Mesothelial cell of epicardium (in vitro differentiated cells): ENCODE results near the gene CPXM2. TPM values are rescaled to one million over a fixed set of nuclear protein-coding genes. Genes with fewer than 3 reads are reported as not detected.

Experiments
- DNase-seq, 2 experiments: peaks; one replicate each; pipeline ENCODE4 v3.0.0; 2021; ENCODE audit warnings: low spot score in 2 of 2; ENCODE audit not compliant: unreplicated experiment in 2 of 2
- H3K27ac Mint-ChIP-seq: 2 replicates; pipeline ENCODE4 v1.8.0; 2021; ENCODE audit warnings: mixed read lengths
- H3K27me3 Mint-ChIP-seq: 2 replicates; pipeline ENCODE4 v1.8.0; 2021; ENCODE audit warnings: low read depth, mixed read lengths
- H3K36me3 Mint-ChIP-seq: 2 replicates; pipeline ENCODE4 v1.8.0; 2021; ENCODE audit warnings: mixed read lengths
- H3K4me1 Mint-ChIP-seq: 2 replicates; pipeline ENCODE4 v1.8.0; 2021; ENCODE audit warnings: mixed read lengths
- H3K4me3 Mint-ChIP-seq: 2 replicates; pipeline ENCODE4 v1.8.0; 2021; ENCODE audit warnings: mild to moderate bottlenecking, moderate library complexity, mixed read lengths
- H3K9me3 Mint-ChIP-seq: 2 replicates; pipeline ENCODE4 v1.8.0; 2021; ENCODE audit warnings: mixed read lengths
- total RNA-seq: library from RNA; stranded (reverse); gene quantifications from 3 replicates; pipeline ENCODE4 v1.2.1, GENCODE V29; 2021
- TF ChIP-seq, protein P1 (sequence below): fragments of 200-600 bp; sonication (generic); IDR thresholded peaks from one replicate; pipeline ENCODE4 v1.5.0; 2021; ENCODE audit warnings: antibody characterized with exemption; ENCODE audit not compliant: unreplicated experiment

Gene CPXM2
- total RNA-seq, 1 donor from 2014 or later = 0.92 TPM

DNA sequence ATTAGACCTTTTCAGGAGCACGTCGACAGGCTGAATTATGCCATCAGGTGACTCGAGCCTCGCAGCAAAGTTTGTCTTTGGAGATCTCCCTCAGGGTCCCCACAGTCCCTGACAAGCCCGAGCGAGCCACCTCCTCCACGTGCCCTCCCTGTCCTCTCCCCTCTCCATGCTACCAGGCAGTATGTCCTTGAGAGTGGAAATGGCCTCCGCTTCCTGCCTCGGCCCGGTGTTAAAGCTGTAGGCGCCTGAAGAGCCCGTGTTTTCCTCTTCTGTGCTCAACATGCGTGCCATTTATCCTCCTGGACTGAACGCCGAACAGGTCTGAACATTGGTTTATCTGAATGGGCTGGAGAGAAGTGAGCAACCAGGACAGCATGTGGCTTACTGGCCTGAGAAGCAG, 142.9 kb downstream of the CPXM2 start:
- H3K36me3 Mint-ChIP-seq = no peaks in the 10 kb centered on the region
- H3K4me3 Mint-ChIP-seq = no peak overlapping the region
- DNase-seq = no peak
- H3K9me3 Mint-ChIP-seq = peaks cover 15% of the 10 kb centered on the region
- H3K27me3 Mint-ChIP-seq = peaks cover 12% of the 10 kb centered on the region
- TF ChIP-seq, protein P1, sequence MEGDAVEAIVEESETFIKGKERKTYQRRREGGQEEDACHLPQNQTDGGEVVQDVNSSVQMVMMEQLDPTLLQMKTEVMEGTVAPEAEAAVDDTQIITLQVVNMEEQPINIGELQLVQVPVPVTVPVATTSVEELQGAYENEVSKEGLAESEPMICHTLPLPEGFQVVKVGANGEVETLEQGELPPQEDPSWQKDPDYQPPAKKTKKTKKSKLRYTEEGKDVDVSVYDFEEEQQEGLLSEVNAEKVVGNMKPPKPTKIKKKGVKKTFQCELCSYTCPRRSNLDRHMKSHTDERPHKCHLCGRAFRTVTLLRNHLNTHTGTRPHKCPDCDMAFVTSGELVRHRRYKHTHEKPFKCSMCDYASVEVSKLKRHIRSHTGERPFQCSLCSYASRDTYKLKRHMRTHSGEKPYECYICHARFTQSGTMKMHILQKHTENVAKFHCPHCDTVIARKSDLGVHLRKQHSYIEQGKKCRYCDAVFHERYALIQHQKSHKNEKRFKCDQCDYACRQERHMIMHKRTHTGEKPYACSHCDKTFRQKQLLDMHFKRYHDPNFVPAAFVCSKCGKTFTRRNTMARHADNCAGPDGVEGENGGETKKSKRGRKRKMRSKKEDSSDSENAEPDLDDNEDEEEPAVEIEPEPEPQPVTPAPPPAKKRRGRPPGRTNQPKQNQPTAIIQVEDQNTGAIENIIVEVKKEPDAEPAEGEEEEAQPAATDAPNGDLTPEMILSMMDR = no peak
- no peak overlapping the region for H3K27ac Mint-ChIP-seq
- H3K4me1 Mint-ChIP-seq = peaks cover 5% of the 10 kb centered on the region

DNA sequence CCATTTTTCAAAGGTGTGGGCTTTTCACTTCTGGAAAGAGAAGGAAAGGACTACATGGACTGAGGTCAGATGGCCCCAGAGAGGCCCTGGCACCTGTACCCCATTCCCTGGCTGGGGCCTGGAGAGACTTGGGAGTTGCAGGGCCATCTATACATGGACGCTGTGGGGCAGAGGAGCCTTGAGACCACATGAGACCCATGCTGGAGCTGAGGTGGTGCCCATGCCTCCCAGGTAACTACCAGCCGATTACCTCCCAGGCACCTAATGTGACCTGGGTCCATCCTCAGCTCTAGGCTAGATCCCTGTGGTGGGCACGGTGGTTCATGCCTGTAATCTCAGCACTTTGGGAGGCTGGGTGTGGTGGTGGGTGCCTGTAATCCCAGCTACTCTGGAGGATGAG, 144.2 kb downstream of the CPXM2 start:
- TF ChIP-seq, protein P1 = no peak
- H3K36me3 Mint-ChIP-seq = no peaks in the 10 kb centered on the region
- DNase-seq = no peak
- H3K4me3 Mint-ChIP-seq = no peak overlapping the region
- H3K4me1 Mint-ChIP-seq = peaks cover 15% of the 10 kb centered on the region
- H3K9me3 Mint-ChIP-seq = peaks cover 15% of the 10 kb centered on the region
- H3K27me3 Mint-ChIP-seq = peaks cover 2% of the 10 kb centered on the region
- H3K27ac Mint-ChIP-seq = no peak overlapping the region

DNA sequence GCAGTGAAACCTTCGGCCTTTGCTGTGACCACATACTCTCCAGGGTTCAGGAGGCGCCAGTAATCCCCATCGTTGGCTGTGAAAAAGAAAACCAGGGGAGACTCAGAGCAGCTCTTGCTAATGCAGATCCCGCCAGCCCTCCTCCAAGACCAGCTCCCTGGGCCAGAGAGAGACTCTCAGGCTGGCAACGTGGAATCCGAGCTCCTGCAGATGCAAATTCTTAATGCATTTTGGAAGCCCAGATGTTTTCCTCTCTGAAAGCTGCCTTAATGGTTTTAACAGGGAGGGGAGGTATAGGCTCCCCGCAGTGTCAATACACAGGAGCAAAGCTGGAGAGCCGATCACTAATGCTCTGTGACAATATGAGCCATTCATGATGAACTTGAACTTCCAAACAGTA, 144.7 kb downstream of the CPXM2 start:
- TF ChIP-seq, protein P1 = no peak
- H3K36me3 Mint-ChIP-seq = no peaks in the 10 kb centered on the region
- peaks cover 2% of the 10 kb centered on the region for H3K27me3 Mint-ChIP-seq
- H3K9me3 Mint-ChIP-seq = peaks cover 15% of the 10 kb centered on the region
- DNase-seq = no peak
- no peak overlapping the region for H3K27ac Mint-ChIP-seq
- no peak overlapping the region for H3K4me3 Mint-ChIP-seq
- H3K4me1 Mint-ChIP-seq = peaks cover 15% of the 10 kb centered on the region

DNA sequence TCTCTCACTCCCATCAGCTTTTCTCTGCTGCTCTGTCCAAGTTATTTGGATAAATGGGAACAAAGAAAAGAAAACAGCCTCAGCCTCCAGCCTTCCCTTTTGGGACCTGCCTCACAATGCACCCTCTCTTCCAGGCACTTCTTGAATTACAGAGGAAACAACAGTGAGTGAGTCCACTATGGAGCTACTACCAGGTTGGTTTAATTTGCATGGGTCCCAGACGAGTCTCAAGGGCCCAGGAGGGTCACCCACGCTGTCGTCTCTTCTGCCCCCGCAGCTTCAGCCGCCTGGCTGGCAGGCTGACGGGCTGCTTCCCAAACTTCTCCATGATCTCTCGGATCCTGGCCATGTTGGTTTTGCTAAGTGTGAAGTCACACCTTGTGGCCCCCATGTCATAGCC, 145.1 kb downstream of the CPXM2 start:
- TF ChIP-seq, protein P1 = no peak
- Mint-ChIP-seq H3K9me3 (peaks cover 13% of the 10 kb centered on the region), H3K27ac (no peak overlapping the region), H3K36me3 (no peaks in the 10 kb centered on the region), H3K4me1 (peaks cover 14% of the 10 kb centered on the region), H3K4me3 (no peak overlapping the region), H3K27me3 (peaks cover 2% of the 10 kb centered on the region)
- no peak for DNase-seq

DNA sequence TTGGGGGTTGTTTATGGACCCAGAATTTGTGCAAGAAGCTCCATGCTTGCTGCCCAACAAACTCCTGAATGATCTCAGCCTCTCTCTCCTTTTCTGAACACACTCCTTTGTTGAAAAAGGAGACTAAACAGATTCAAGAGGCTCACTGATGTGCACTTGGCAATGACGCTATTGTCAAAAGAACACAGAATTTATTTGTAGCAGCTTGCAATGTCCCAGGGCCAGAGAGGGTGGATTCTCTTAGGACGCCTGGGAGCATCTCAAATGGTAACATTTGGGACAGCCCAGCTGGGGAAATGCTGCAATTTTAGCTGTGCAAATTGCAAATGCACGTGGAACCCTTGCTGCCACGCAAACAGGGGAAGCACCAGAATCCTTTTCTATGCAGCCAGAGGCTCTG, 145.5 kb downstream of the CPXM2 start:
- Mint-ChIP-seq H3K4me3 (no peak overlapping the region), H3K36me3 (no peaks in the 10 kb centered on the region), H3K4me1 (peaks cover 13% of the 10 kb centered on the region), H3K27ac (no peak overlapping the region), H3K27me3 (peaks cover 2% of the 10 kb centered on the region), H3K9me3 (peaks cover 9% of the 10 kb centered on the region)
- DNase-seq = no peak
- TF ChIP-seq, protein P1 = no peak

DNA sequence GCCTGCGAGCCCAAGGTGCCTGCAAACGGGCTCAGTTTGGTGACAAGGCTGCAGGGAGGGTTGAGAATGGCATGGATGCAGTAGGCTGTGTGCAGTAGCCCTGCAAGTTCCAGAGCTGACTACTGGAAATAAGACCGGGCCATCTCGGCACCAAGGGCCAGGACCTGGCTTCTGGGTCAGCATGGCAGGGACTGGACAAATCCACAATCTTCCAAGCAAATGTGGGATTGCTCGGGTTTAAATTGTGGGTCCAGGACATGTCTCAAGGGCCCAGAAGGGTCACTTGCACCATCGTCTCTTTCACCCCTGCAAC, 147.4 kb downstream of the CPXM2 start:
- DNase-seq = no peak
- TF ChIP-seq, protein P1 = no peak
- no peaks in the 10 kb centered on the region for H3K9me3 Mint-ChIP-seq
- peaks cover 13% of the 10 kb centered on the region for H3K4me1 Mint-ChIP-seq
- no peaks in the 10 kb centered on the region for H3K36me3 Mint-ChIP-seq
- H3K27me3 Mint-ChIP-seq = peaks cover 2% of the 10 kb centered on the region
- H3K27ac Mint-ChIP-seq = peak overlapping the region; percentile 16
- H3K4me3 Mint-ChIP-seq = no peak overlapping the region
